HL-60 (cell line): ENCODE results near the gene COMMD3.

Source experiments
- DNase-seq, 2 experiments: peaks; one replicate each; pipeline ENCODE4 v3.0.0-alpha.2; 2010 to 2020; ENCODE audit warnings: low read depth in 1 of 2, low spot score in 1 of 2
- H3K27ac ChIP-seq: fragments of 250-450 bp; sonication (Bioruptor Pico); replicated peaks from 2 replicates; pipeline ENCODE4 v1.5.1; 2020; ENCODE audit warnings: mild to moderate bottlenecking, moderate library complexity
- H3K27me3 ChIP-seq: fragments of 250-450 bp; sonication (Bioruptor Pico); 2 replicates; pipeline ENCODE4 v1.5.1; 2021; ENCODE audit warnings: mild to moderate bottlenecking, moderate library complexity; ENCODE audit not compliant: insufficient read depth, poor library complexity, severe bottlenecking
- H3K4me3 ChIP-seq: replicated peaks from 2 replicates; pipeline ENCODE4 v1.5.1; 2011; ENCODE audit warnings: mild to moderate bottlenecking, control low read depth, low read length; ENCODE audit not compliant: insufficient read depth
- CTCF ChIP-seq: IDR thresholded peaks from one replicate; pipeline ENCODE4 v1.5.1; 2011; ENCODE audit warnings: low read length, control low read depth, inconsistent platforms; ENCODE audit not compliant: insufficient read depth
- GABPA ChIP-seq: IDR thresholded peaks from 2 replicates; pipeline ENCODE4 v1.6.1; 2012; ENCODE audit warnings: low read depth
- POLR2AphosphoS5 ChIP-seq: IDR thresholded peaks from 2 replicates; pipeline ENCODE4 v1.6.1; 2012; ENCODE audit warnings: low read depth
- SPI1 ChIP-seq: IDR thresholded peaks from 2 replicates; pipeline ENCODE4 v1.6.1; 2012; ENCODE audit warnings: low read depth, mild to moderate bottlenecking, borderline replicate concordance
- TF ChIP-seq, protein P1 (sequence below): IDR thresholded peaks from 2 replicates; pipeline ENCODE4 v1.6.1; 2012; ENCODE audit warnings: low read depth; ENCODE audit not compliant: insufficient replicate concordance

COMMD3 gene

GRCh38 chr10:22344781-22345300 lies 28.7 kb downstream of the COMMD3 start:
- DNase-seq = no peak
- TF ChIP-seq, protein P1, sequence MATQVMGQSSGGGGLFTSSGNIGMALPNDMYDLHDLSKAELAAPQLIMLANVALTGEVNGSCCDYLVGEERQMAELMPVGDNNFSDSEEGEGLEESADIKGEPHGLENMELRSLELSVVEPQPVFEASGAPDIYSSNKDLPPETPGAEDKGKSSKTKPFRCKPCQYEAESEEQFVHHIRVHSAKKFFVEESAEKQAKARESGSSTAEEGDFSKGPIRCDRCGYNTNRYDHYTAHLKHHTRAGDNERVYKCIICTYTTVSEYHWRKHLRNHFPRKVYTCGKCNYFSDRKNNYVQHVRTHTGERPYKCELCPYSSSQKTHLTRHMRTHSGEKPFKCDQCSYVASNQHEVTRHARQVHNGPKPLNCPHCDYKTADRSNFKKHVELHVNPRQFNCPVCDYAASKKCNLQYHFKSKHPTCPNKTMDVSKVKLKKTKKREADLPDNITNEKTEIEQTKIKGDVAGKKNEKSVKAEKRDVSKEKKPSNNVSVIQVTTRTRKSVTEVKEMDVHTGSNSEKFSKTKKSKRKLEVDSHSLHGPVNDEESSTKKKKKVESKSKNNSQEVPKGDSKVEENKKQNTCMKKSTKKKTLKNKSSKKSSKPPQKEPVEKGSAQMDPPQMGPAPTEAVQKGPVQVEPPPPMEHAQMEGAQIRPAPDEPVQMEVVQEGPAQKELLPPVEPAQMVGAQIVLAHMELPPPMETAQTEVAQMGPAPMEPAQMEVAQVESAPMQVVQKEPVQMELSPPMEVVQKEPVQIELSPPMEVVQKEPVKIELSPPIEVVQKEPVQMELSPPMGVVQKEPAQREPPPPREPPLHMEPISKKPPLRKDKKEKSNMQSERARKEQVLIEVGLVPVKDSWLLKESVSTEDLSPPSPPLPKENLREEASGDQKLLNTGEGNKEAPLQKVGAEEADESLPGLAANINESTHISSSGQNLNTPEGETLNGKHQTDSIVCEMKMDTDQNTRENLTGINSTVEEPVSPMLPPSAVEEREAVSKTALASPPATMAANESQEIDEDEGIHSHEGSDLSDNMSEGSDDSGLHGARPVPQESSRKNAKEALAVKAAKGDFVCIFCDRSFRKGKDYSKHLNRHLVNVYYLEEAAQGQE = no peak
- TF ChIP-seq GABPA (no peak), CTCF (no peak), POLR2AphosphoS5 (no peak), SPI1 (no peak)
- peaks cover 14% of the 10 kb centered on the region for H3K27me3 ChIP-seq
- 0 out of 2 replicates have a peak overlapping the region, but pooled peaks have one; percentile 20 for H3K4me3 ChIP-seq
- no peak overlapping the region for H3K27ac ChIP-seq

DNA sequence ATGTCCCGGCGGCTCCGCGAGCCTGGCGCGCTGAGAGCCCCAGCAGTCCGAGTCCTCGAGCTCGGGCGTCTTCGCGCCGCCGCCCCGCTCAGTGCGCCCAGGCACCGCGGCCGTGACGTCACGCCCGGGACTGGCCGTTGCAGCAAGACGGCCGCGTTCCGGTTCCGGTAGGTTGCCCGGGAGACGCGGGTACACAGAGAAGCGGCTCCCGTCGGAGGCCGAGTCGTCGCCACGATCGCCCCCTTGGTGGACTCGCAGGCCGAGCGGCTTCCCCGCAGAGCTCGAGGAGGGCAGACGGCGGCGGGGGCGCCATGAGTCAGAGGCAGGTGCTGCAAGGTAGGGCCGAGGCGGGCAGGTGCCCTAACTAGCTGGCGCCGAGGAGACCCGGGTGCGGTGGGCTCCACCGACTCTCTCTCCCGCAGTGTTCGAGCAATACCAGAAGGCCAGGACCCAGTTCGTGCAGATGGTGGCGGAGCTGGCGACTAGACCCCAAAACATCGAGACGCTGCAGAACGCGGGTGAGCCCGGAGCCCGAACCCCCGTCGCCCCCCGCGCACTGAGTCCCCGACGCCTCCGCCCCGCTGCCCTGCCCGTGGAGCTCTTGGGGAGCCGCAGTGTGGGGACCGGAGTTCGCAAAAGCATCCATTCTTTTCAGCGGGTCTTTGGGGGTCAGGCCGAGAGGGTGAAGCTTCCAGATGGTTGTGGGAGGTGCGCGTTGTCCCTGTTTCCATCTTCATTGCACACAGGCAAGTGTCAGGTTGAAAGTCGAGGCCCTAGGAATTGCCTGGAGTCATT lies 29.3 kb downstream of the COMMD3 start, which contains the start of gene SPAG6:
TSS of gene SPAG6 (plus strand) at position 196 of the 795 bp plus-strand sequence. CDS start at position 312, 116 bp downstream.
- TF ChIP-seq POLR2AphosphoS5 = no peak
- TF ChIP-seq GABPA = peak; percentile 55
- no peak within 1 kb of the TSS for H3K27ac ChIP-seq
- peak within 1 kb of the TSS; percentile 20 for H3K4me3 ChIP-seq
- peak in 1 of 2 experiments; percentile 23 for DNase-seq
- peaks cover 14% of the 10 kb centered on the region for H3K27me3 ChIP-seq

GRCh38 chr10:22346096-22346661 lies 30.0 kb downstream of the COMMD3 start:
- no peak for DNase-seq
- TF ChIP-seq, protein P1 = no peak
- TF ChIP-seq POLR2AphosphoS5 = no peak
- no peak for TF ChIP-seq GABPA
- no peak for TF ChIP-seq CTCF
- no peak for TF ChIP-seq SPI1
- peaks cover 14% of the 10 kb centered on the region for H3K27me3 ChIP-seq
- H3K27ac ChIP-seq = no peak overlapping the region
- no peak overlapping the region for H3K4me3 ChIP-seq

DNA sequence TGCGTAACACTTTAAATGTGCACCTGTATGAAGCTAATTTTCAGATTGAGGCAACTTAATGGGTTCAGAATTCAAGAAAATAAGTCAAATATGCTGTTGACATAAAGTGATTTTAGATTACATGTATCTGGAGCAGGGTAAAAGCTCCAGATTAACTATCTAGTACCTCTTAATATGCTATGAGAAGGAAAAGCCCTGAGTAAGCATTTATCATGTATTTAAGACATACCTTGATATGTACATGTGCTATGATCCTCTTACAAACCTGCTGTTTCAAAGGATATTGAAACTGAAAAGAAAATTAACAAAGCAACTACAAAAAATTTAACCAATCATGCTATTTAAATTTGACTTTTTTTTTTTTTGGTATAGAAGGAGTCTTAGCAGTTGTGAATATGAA lies 33.6 kb downstream of the COMMD3 start:
- Histone ChIP-seq H3K27me3 (peaks cover 3% of the 10 kb centered on the region), H3K4me3 (no peak overlapping the region), H3K27ac (no peak overlapping the region)
- TF ChIP-seq SPI1 = no peak
- TF ChIP-seq, protein P1 = no peak
- TF ChIP-seq CTCF = no peak
- TF ChIP-seq POLR2AphosphoS5 = no peak
- no peak for TF ChIP-seq GABPA
- DNase-seq = no peak
